NCI-H2029 (cell line): ENCODE results near the gene NSRP1.
A peak's percentile ranks its signal among the peaks of the same experiment; 100 is the strongest.
"Not testable (repeated sequence)": the region's sequence is repeated elsewhere in the genome, so short reads cannot be mapped to it uniquely, and the experiment has no call there.

Experiments
- DNase-seq: peaks from one replicate; lab custom pipeline; 2025; lab: John Stamatoyannopoulos, UW

NSRP1 gene

GRCh38 chr17:30116661-30117551 is at the start of gene NSRP1:
TSS of gene NSRP1 (plus strand) at chr17:30116816. CDS start at chr17:30116844, 28 bp downstream.
- peak; percentile 86 for DNase-seq

GRCh38 chr17:30068465-30068864 is 48.2 kb upstream of the NSRP1 start:
- DNase-seq = no peak

- no peak for DNase-seq
These were observed 42.4 kb upstream of the NSRP1 start for GRCh38 chr17:30074254-30074653.

GRCh38 chr17:30074730-30075129 is 41.9 kb upstream of the NSRP1 start:
- DNase-seq = no peak

- DNase-seq = no peak
These were observed 33.8 kb upstream of the NSRP1 start for GRCh38 chr17:30082773-30083172.

GRCh38 chr17:30084788-30085187 is 31.8 kb upstream of the NSRP1 start:
- DNase-seq = peak; percentile 53

GRCh38 chr17:30086896-30087295 is 29.7 kb upstream of the NSRP1 start:
- no peak for DNase-seq

GRCh38 chr17:30087431-30087830 is 29.2 kb upstream of the NSRP1 start:
- not testable (repeated sequence) for DNase-seq

GRCh38 chr17:30091121-30091670 is 25.4 kb upstream of the NSRP1 start:
- no peak for DNase-seq

- DNase-seq = no peak
These were observed 24.8 kb upstream of the NSRP1 start for GRCh38 chr17:30091771-30092170.

GRCh38 chr17:30092886-30093285 is 23.7 kb upstream of the NSRP1 start:
- DNase-seq = no peak

- peak; percentile 24 for DNase-seq
These were observed 23.0 kb upstream of the NSRP1 start for GRCh38 chr17:30093463-30094147.

GRCh38 chr17:30095507-30096244 is 20.9 kb upstream of the NSRP1 start:
- no peak for DNase-seq

GRCh38 chr17:30101686-30102390 is 14.8 kb upstream of the NSRP1 start:
- DNase-seq = no peak

- DNase-seq = no peak
These were observed 12.7 kb upstream of the NSRP1 start for GRCh38 chr17:30103921-30104320.

GRCh38 chr17:30104575-30105339 is 11.9 kb upstream of the NSRP1 start:
- DNase-seq = peak; percentile 76

GRCh38 chr17:30112794-30113193 is 3.8 kb upstream of the NSRP1 start:
- no peak for DNase-seq

GRCh38 chr17:30113213-30113612 is 3.4 kb upstream of the NSRP1 start:
- DNase-seq = peak; percentile 49

GRCh38 chr17:30116345-30116660 is 313 bp upstream of the NSRP1 start:
- no peak for DNase-seq

- DNase-seq = no peak
These were observed 1.1 kb downstream of the NSRP1 start for GRCh38 chr17:30117675-30118081.

- not testable (repeated sequence) for DNase-seq
These were observed 2.0 kb downstream of the NSRP1 start for GRCh38 chr17:30118635-30119034.
